ENCODE results near the gene HMGA1.

DNA sequence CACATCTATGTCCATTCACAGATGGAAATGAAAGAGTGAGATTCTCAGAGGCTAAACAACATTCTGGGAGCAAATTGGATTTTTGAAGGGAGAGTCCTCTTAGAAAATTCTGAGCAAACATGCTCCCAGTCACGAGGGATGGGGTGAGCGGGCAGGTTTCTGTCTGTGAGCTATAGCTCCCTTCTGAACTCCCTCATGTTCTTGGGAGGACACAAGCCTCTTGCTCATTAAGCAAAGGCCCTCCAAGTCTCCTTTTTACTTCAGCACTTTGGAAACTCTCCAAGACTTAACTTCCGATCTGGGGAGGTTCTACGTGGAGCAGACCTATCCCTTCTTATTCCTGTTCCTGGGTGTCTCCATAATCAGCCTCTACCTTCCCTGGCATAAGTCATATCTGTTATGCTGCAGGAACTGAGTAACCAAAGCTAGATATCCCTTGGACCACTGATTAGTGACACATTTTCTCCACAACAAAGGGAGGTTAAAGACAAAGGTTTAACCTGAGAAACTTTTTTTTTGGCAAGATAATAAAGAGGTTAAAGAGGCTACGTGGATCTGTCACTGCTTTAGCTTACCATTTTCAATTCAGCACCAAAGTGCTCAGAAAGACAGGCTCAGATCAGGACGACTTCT is 45.1 kb downstream of the HMGA1 start:
- TF ChIP-seq, protein P1, sequence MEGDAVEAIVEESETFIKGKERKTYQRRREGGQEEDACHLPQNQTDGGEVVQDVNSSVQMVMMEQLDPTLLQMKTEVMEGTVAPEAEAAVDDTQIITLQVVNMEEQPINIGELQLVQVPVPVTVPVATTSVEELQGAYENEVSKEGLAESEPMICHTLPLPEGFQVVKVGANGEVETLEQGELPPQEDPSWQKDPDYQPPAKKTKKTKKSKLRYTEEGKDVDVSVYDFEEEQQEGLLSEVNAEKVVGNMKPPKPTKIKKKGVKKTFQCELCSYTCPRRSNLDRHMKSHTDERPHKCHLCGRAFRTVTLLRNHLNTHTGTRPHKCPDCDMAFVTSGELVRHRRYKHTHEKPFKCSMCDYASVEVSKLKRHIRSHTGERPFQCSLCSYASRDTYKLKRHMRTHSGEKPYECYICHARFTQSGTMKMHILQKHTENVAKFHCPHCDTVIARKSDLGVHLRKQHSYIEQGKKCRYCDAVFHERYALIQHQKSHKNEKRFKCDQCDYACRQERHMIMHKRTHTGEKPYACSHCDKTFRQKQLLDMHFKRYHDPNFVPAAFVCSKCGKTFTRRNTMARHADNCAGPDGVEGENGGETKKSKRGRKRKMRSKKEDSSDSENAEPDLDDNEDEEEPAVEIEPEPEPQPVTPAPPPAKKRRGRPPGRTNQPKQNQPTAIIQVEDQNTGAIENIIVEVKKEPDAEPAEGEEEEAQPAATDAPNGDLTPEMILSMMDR (IDR thresholded peaks at IDR 0.05) = no peak
- TF ChIP-seq POLR2A (IDR thresholded peaks at IDR 0.05) = no peak

Data from body of pancreas (tissue), 4 donors.